Endothelial cell of umbilical vein (primary cell): Measurements from ENCODE around the gene PALM.

Source experiments
- EZH2 ChIP-seq: IDR thresholded peaks from 2 replicates; pipeline ENCODE4 v1.6.1; 2012; ENCODE audit warnings: borderline replicate concordance, low read depth, mild to moderate bottlenecking, moderate library complexity, low read length, inconsistent platforms; ENCODE audit not compliant: severe bottlenecking
- FOS ChIP-seq: IDR thresholded peaks from 2 replicates; pipeline ENCODE4 v1.6.1; 2011; ENCODE audit warnings: mild to moderate bottlenecking, low read length, moderate library complexity, borderline replicate concordance; ENCODE audit not compliant: insufficient read depth
- GATA2 ChIP-seq: IDR thresholded peaks from 2 replicates; pipeline ENCODE4 v1.7.0; 2011; ENCODE audit warnings: low read depth, mild to moderate bottlenecking, moderate library complexity, mixed read lengths, low read length; ENCODE audit not compliant: insufficient read length, insufficient read depth
- JUN ChIP-seq: IDR thresholded peaks from 2 replicates; pipeline ENCODE4 v1.6.1; 2011; ENCODE audit warnings: borderline replicate concordance, low read depth; ENCODE audit not compliant: insufficient read length, insufficient read depth
- MYC ChIP-seq: IDR thresholded peaks from one replicate; pipeline ENCODE4 v1.6.1; 2011; ENCODE audit warnings: mild to moderate bottlenecking, low read depth, low read length
- POLR2A ChIP-seq: IDR thresholded peaks from 2 replicates; pipeline ENCODE4 v1.6.1; 2012; ENCODE audit warnings: low read depth, mild to moderate bottlenecking, control low read depth, low read length
- POLR2AphosphoS5 ChIP-seq: IDR thresholded peaks from 2 replicates; pipeline ENCODE4 v1.6.1; 2012; ENCODE audit warnings: low read depth, mild to moderate bottlenecking, control low read depth, low read length, moderate library complexity; ENCODE audit not compliant: insufficient read depth
- TF ChIP-seq, protein P1 (sequence below), 2 donors: IDR thresholded peaks; 1 replicate in 1 of 2; 2 replicates in 1 of 2; pipeline ENCODE4 v1.5.1; 2011; ENCODE audit warnings: low read length in 2 of 2, mild to moderate bottlenecking in 2 of 2, moderate library complexity in 2 of 2, control low read depth in 1 of 2, inconsistent platforms in 1 of 2, low read depth in 1 of 2; ENCODE audit not compliant: insufficient read depth in 1 of 2; ENCODE audit errors: extremely low read depth in 1 of 2
- TF ChIP-seq, protein P2 (sequence below): IDR thresholded peaks from 2 replicates; pipeline ENCODE4 v1.6.1; 2011; ENCODE audit not compliant: insufficient read depth, insufficient read length

DNA sequence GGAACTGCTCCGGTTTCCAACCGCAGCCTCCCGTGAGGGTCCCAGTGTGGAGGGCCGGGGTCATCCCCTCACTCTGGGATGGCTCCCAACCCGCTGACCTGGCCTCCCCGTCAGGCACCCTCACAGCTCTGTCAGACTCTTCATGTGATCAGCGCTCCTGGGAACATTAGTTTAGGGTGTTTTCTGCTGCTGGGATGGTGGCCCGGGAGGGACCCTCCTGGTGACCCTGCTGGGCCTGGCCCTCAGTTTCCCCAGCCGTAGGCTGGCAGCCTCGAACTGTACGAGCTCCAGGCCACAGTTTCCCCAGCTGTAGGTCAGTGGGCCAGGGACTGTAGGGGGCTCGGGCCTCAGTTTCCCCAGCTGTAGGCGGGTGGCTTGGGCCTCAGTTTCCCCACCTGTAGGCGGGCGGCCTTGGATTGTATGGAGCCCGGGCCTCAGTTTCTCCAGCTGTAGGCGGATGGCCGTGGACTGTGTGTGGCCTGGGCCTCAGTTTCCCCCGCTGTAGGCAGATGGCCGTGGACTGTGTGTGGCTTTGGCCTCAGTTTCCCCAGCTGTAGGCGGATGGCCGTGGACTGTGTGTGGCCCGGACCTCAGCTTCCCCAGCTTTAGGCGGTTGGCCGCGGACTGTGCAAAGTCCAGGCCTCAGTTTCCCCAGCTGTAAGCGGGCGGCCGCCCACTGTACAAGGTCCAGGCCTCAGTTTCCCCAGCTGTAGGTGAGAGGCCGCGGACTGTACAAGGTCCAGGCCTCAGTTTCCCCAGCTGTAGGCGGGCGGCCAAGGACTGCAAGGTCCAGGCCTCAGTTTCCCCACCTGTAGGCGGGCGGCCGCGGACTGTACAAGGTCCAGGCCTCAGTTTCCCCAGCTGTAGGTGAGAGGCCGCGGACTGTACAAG lies 87.2 kb downstream of the PALM start:
- TF ChIP-seq, protein P1, sequence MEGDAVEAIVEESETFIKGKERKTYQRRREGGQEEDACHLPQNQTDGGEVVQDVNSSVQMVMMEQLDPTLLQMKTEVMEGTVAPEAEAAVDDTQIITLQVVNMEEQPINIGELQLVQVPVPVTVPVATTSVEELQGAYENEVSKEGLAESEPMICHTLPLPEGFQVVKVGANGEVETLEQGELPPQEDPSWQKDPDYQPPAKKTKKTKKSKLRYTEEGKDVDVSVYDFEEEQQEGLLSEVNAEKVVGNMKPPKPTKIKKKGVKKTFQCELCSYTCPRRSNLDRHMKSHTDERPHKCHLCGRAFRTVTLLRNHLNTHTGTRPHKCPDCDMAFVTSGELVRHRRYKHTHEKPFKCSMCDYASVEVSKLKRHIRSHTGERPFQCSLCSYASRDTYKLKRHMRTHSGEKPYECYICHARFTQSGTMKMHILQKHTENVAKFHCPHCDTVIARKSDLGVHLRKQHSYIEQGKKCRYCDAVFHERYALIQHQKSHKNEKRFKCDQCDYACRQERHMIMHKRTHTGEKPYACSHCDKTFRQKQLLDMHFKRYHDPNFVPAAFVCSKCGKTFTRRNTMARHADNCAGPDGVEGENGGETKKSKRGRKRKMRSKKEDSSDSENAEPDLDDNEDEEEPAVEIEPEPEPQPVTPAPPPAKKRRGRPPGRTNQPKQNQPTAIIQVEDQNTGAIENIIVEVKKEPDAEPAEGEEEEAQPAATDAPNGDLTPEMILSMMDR (IDR thresholded peaks at IDR 0.05; ENCODE audit: extremely low read depth in 1 of 2, insufficient read depth in 1 of 2, low read depth in 1 of 2, low read length in 2 of 2): no peak
- no peak for TF ChIP-seq FOS
- no peak for TF ChIP-seq POLR2A
- no peak for TF ChIP-seq EZH2
- no peak for TF ChIP-seq POLR2AphosphoS5
- TF ChIP-seq MYC: no peak
- no peak for TF ChIP-seq GATA2
- TF ChIP-seq, protein P2, sequence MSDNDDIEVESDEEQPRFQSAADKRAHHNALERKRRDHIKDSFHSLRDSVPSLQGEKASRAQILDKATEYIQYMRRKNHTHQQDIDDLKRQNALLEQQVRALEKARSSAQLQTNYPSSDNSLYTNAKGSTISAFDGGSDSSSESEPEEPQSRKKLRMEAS: no peak
- TF ChIP-seq JUN: no peak
